Stomach (tissue), 9 donors: Measurements from ENCODE around the gene KIZ. TPM values are rescaled to one million over a fixed set of nuclear protein-coding genes. Genes with fewer than 3 reads are reported as not detected.

Experiments
- DNase-seq, 2 donors: peaks; one replicate each; pipeline versions ENCODE4 v3.0.0 to v3.0.0-alpha.2; 2013 to 2019
- H3K27ac ChIP-seq, 5 donors: fragments of 200-600 bp in 4 of 5; sonication (generic) in 4 of 5; one replicate each; pipeline ENCODE4 v1.5.1; 2013 to 2019; ENCODE audit warnings: mild to moderate bottlenecking in 1 of 5, moderate library complexity in 1 of 5
- H3K27me3 ChIP-seq, 3 donors: fragments of 200-600 bp; sonication (generic); one replicate each; pipeline ENCODE4 v1.5.1; 2017 to 2019; ENCODE audit warnings: mixed run types in 1 of 3
- H3K36me3 ChIP-seq, 4 donors: fragments of 200-600 bp; sonication (generic); 1 replicate in 3 of 4; 2 replicates in 1 of 4; pipeline ENCODE4 v1.5.1; 2016 to 2019
- H3K4me1 ChIP-seq, 4 donors: fragments of 200-600 bp; sonication (generic); one replicate each; pipeline ENCODE4 v1.5.1; 2016 to 2019
- H3K4me3 ChIP-seq, 4 donors: fragments of 200-600 bp; sonication (generic) in 3 of 4; one replicate each; pipeline ENCODE4 v1.5.1; 2016 to 2019; ENCODE audit warnings: mild to moderate bottlenecking in 1 of 4
- H3K9me3 ChIP-seq, 4 donors: fragments of 200-600 bp; sonication (generic); one replicate each; pipeline ENCODE4 v1.5.1; 2016 to 2019
- EP300 ChIP-seq: sonication (generic); formaldehyde crosslinking; IDR thresholded peaks from one replicate; pipeline ENCODE4 v1.6.1; 2017; ENCODE audit warnings: antibody characterized with exemption
- POLR2A ChIP-seq, 4 donors: fragments of 450-650 bp; IDR thresholded peaks; one replicate each; pipeline ENCODE4 v1.6.1; 2016; ENCODE audit warnings: antibody characterized with exemption in 4 of 4, control low read depth in 2 of 4, mild to moderate bottlenecking in 1 of 4, moderate library complexity in 1 of 4
- POLR2AphosphoS5 ChIP-seq, 3 donors: sonication (generic); formaldehyde crosslinking; IDR thresholded peaks; one replicate each; pipeline ENCODE4 v1.6.1; 2016; ENCODE audit warnings: antibody characterized with exemption in 3 of 3
- WGBS, 5 donors: extraction: QIAGEN DNeasy Blood & Tissue Kit in 3 of 5; methylation state at CpG; one replicate each; pipeline versions ENCODE4 v1.1.5 to v1.1.7; 2013 to 2018; 5-methylcytosine and 5-hydroxymethylcytosine counted together
- intact Hi-C: fragments of 100-400 bp; cut with DNase I; formaldehyde crosslinking; loops from one replicate; pipeline ENCODE4 v1.15.1; 2023; ENCODE audit warnings: low total_unique reads
- polyA plus RNA-seq, 3 donors: library from polyadenylated mRNA; stranded (reverse); fragments of 200-250 nt; gene quantifications; one replicate each; pipeline ENCODE4 v1.2.3, GENCODE V29; 2013
- total RNA-seq, 5 donors: library from RNA; depleted of rRNA; stranded (reverse); fragments of >200 nt; gene quantifications; one replicate each; pipeline versions ENCODE4 v1.1.0 to v1.2.3, GENCODE V29; 2014 to 2016
- TF ChIP-seq, protein P1 (sequence below), 7 experiments: fragments of 450-650 bp in 4 of 7; fragments of 200-600 bp in 3 of 7; sonication (generic) in 3 of 7; IDR thresholded peaks; one replicate each; pipeline ENCODE4 v1.5.1; 2016 to 2019; ENCODE audit warnings: antibody characterized with exemption in 7 of 7, control low read depth in 2 of 7, mild to moderate bottlenecking in 1 of 7
- donor health status: healthy with polysubstance abuse.
- donor health status: Bipolar disorder and iron deficiency.
- donor health status: healthy.

The KIZ gene
- total and polyA plus RNA-seq, 8 donors = 11.7 to 38.2 (median 15.1) TPM

DNA sequence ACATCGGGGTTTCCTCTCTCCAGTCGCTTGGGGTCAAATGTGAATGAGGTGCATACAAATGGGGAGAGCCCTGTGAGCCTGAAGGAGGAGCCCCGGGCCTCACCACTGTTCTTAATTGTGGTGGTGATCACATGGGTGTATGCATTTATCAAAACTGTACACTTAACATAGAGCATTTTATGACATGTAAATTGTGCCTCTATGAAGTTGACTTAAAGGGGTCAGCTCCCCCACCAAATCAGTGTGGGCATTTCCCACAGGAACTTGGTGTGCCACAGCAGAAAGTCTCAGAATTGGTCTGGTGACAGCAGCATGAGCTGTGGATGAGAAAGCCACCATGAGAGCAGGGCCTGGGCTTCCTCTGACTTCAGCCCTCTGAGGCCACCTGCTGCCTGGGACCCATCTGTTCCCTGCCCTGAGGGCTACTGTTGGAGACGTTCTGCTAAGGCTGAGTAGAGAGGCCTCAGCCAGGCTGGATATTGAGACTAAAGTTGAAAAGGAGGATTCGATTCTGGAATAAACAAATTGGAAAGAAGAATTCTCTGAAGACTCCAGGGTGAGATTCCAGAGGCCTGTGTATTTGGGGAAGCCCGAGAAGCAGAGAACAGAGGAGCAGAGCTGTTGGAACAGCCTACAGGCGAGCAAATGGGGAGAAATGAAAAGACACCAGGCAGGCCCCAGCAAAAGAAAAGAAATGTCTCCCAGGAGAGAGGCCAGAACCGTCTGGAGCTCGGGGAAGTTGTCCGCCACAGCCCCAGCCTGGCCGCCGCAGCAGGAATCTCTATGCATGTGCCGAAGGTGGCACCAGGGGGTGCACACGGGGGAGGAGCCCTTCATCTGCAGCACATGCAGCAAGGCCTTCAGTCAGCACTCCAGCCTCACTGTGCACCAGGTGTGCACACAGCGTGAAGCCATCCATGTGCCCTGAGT lies 139.6 kb downstream of the KIZ start:
- TF ChIP-seq POLR2A (IDR thresholded peaks at IDR 0.05) (no peak), POLR2AphosphoS5 (IDR thresholded peaks at IDR 0.05) (no peak), EP300 (no peak)
- TF ChIP-seq, protein P1, sequence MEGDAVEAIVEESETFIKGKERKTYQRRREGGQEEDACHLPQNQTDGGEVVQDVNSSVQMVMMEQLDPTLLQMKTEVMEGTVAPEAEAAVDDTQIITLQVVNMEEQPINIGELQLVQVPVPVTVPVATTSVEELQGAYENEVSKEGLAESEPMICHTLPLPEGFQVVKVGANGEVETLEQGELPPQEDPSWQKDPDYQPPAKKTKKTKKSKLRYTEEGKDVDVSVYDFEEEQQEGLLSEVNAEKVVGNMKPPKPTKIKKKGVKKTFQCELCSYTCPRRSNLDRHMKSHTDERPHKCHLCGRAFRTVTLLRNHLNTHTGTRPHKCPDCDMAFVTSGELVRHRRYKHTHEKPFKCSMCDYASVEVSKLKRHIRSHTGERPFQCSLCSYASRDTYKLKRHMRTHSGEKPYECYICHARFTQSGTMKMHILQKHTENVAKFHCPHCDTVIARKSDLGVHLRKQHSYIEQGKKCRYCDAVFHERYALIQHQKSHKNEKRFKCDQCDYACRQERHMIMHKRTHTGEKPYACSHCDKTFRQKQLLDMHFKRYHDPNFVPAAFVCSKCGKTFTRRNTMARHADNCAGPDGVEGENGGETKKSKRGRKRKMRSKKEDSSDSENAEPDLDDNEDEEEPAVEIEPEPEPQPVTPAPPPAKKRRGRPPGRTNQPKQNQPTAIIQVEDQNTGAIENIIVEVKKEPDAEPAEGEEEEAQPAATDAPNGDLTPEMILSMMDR (IDR thresholded peaks at IDR 0.05) = no peak
- Histone ChIP-seq H3K4me1 (no peaks in the 10 kb centered on the region), H3K27ac (no peak overlapping the region), H3K4me3 (no peak overlapping the region), H3K9me3 (peaks cover 0 to 8% (median 2%) of the 10 kb centered on the region in 4 donors), H3K27me3 (no peaks in the 10 kb centered on the region), H3K36me3 (no peaks in the 10 kb centered on the region)
- WGBS, 5 donors = 67 to 80% (median 78%) methylated on average over 13 to 15 of the region's 15 CpGs
- intact Hi-C loops = no loop called here
- DNase-seq = no peak

DNA sequence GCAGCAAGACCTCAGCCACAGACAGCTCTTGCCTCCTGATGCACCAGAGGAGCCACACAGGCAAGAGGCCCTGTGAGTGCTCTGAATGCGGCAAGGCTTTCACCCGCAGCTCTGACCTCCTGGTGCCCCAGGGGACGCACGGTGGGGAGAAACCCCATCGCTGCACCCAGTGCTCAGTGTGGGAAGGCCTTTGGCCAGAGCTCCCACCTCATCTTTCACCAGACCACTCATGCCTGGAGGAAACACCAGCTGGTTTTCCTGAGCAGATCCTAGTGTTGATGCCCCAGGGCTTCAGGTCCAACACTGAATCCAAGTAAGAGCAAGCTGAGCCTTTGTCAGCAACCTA lies 140.3 kb downstream of the KIZ start:
- Histone ChIP-seq H3K36me3 (no peaks in the 10 kb centered on the region), H3K4me3 (no peak overlapping the region), H3K27me3 (no peaks in the 10 kb centered on the region), H3K9me3 (peaks cover 0 to 8% (median 2%) of the 10 kb centered on the region in 4 donors), H3K4me1 (no peaks in the 10 kb centered on the region), H3K27ac (no peak overlapping the region)
- DNase-seq = no peak
- TF ChIP-seq EP300 (no peak), POLR2A (IDR thresholded peaks at IDR 0.05) (no peak), POLR2AphosphoS5 (IDR thresholded peaks at IDR 0.05) (no peak)
- TF ChIP-seq, protein P1 (IDR thresholded peaks at IDR 0.05) = no peak
- 81 to 90% (median 85%) methylated on average over 3 to 5 of the region's 5 CpGs for WGBS, 5 donors
- intact Hi-C loops = no loop called here

DNA sequence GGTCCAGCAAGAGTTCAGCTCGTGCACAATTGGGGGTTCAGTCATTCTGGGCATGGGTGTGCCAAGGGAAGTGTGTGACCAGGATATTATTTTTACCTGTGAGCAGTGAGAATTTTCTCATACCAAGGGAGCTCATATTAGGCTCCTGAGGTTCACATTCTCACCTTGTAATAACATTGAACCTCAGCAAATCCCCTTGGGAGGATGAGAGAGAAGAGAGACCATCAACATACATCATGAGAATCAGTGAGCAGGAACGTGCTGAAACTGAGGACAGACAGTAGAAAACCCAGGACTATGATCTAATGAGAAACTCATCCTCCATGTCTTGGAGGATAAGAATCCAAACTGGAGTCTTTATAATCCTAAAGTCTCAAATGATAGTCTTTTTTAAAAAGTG lies 143.9 kb downstream of the KIZ start:
- Histone ChIP-seq H3K27ac (no peak overlapping the region), H3K27me3 (no peaks in the 10 kb centered on the region), H3K36me3 (no peaks in the 10 kb centered on the region), H3K4me3 (no peak overlapping the region), H3K9me3 (peaks cover 0 to 10% (median 6%) of the 10 kb centered on the region in 4 donors), H3K4me1 (no peaks in the 10 kb centered on the region)
- DNase-seq = no peak
- TF ChIP-seq, protein P1 (IDR thresholded peaks at IDR 0.05) = no peak
- TF ChIP-seq EP300 (no peak), POLR2A (IDR thresholded peaks at IDR 0.05) (no peak), POLR2AphosphoS5 (IDR thresholded peaks at IDR 0.05) (no peak)
- intact Hi-C loops = no loop called here
- WGBS, 5 donors = 47 to 65% (median 60%) methylated on average over 2 of the region's 2 CpGs

DNA sequence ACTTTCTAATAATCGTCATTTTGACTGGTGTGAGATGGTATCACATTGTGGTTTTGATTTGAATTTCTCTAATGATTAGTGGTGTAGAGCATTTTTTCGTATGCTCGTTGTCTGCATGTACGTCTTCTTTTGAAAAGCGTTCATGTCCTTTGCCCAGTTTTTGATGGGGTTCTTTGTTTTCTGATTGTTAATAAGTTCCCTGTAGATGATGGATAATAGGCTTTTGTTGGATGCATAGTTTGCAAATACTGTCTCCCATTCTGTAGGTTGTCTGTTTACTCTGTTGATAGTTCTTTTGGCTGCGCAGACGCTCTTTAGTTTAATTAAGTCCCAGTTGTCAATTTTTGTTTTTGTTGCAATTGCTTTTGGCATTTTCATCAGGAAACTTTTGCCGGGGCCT lies 144.9 kb downstream of the KIZ start:
- Histone ChIP-seq H3K4me3 (no peak overlapping the region), H3K36me3 (no peaks in the 10 kb centered on the region), H3K27me3 (no peaks in the 10 kb centered on the region), H3K4me1 (no peaks in the 10 kb centered on the region), H3K9me3 (peaks cover 0 to 10% (median 6%) of the 10 kb centered on the region in 4 donors), H3K27ac (no peak overlapping the region)
- no peak for DNase-seq
- intact Hi-C loops = no loop called here
- 65 to 79% (median 74%) methylated on average over 8 of the region's 8 CpGs for WGBS, 5 donors
- TF ChIP-seq POLR2AphosphoS5 (IDR thresholded peaks at IDR 0.05) = no peak

DNA sequence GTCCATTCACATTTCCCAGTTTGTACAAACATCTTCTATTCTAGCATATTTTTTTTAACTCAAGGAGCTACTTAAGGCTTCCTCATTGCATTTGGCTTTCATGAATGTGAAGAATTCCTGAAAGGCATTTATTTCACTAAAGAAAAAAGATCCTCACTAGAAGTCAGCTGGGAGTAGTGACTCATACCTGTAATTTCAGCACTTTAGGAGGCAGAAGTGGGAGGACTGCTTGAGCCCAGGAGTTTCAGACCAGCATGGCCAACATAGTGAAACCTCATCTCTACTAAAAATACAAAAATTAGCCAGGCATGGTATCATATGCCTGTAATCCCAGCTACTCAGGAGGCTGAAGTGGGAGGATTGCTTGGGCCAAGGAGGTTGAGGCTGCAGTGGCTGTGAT lies 146.4 kb downstream of the KIZ start:
- Histone ChIP-seq H3K27me3 (no peaks in the 10 kb centered on the region), H3K9me3 (peaks cover 0 to 6% (median 2%) of the 10 kb centered on the region in 4 donors), H3K27ac (no peak overlapping the region), H3K36me3 (no peaks in the 10 kb centered on the region), H3K4me3 (no peak overlapping the region), H3K4me1 (no peaks in the 10 kb centered on the region)
- TF ChIP-seq EP300 = no peak
- TF ChIP-seq POLR2A (IDR thresholded peaks at IDR 0.05) = no peak
- TF ChIP-seq, protein P1 (IDR thresholded peaks at IDR 0.05) = no peak
- no peak for TF ChIP-seq POLR2AphosphoS5 (IDR thresholded peaks at IDR 0.05)
- DNase-seq = no peak
- intact Hi-C loops = no loop called here
